SK-N-SH (cell line): ENCODE results near the gene PPHLN1. TPM values are rescaled to one million over a fixed set of nuclear protein-coding genes. Genes with fewer than 3 reads are reported as not detected.

ENCODE experiments used
- CTCF ChIA-PET: fragments of 300-600, 350-600 bp; formaldehyde crosslinking; extraction: SDS; loops from one replicate; lab custom pipeline; 2021; lab: Yijun Ruan, JAX
- POLR2A ChIA-PET: fragments of 350-600 bp; sonication (Branson Sonifier 250); formaldehyde crosslinking; extraction: SDS; loops from one replicate; lab custom pipeline; 2020; ENCODE audit warnings: antibody characterized with exemption, inconsistent platforms; lab: Yijun Ruan, JAX
- DNase-seq: peaks from one replicate; pipeline ENCODE4 v3.0.0; 2012
- H2AFZ ChIP-seq: fragments of 200-600 bp; sonication (generic); 2 replicates; pipeline ENCODE4 v1.8.1; 2016; ENCODE audit warnings: antibody characterized with exemption, mild to moderate bottlenecking, low read depth
- H3F3A ChIP-seq: fragments of 200-600 bp; sonication (generic); replicated peaks from 2 replicates; pipeline ENCODE3; 2016; ENCODE audit warnings: antibody characterized with exemption, mild to moderate bottlenecking; ENCODE audit not compliant: insufficient read depth
- H3K27ac ChIP-seq, 2 experiments: fragments of 200-500 bp in 1 of 2; fragments of 200-600 bp in 1 of 2; sonication (Bioruptor generic) in 1 of 2; sonication (generic), shearing (Covaris generic) in 1 of 2; 2 replicates each; pipeline versions ENCODE4 v1.5.1 to v1.6.1; 2014 to 2016; ENCODE audit warnings: low read depth in 2 of 2, inconsistent platforms in 1 of 2, low read length in 1 of 2, mild to moderate bottlenecking in 1 of 2, mixed read lengths in 1 of 2
- H3K27me3 ChIP-seq: fragments of 200-600 bp; sonication (generic), shearing (Covaris generic); 2 replicates; pipeline ENCODE4 v1.6.1; 2016; ENCODE audit warnings: mixed run types; ENCODE audit not compliant: insufficient read depth
- H3K36me3 ChIP-seq, 2 experiments: fragments of 200-500 bp in 1 of 2; fragments of 200-600 bp in 1 of 2; sonication (Bioruptor generic) in 1 of 2; sonication (generic) in 1 of 2; replicated peaks in 1 of 2; 2 replicates each; pipeline versions ENCODE3 to v1.5.1; 2014 to 2016; ENCODE audit warnings: low read length in 1 of 2, mild to moderate bottlenecking in 1 of 2; ENCODE audit not compliant: insufficient read depth in 2 of 2, control insufficient read depth in 1 of 2
- H3K4me1 ChIP-seq, 2 experiments: fragments of 200-500 bp in 1 of 2; fragments of 200-600 bp in 1 of 2; sonication (Bioruptor generic) in 1 of 2; sonication (generic), shearing (Covaris generic) in 1 of 2; 2 replicates each; pipeline versions ENCODE4 v1.5.1 to v1.6.1; 2014 to 2016; ENCODE audit warnings: low read depth in 1 of 2, low read length in 1 of 2, mixed run types in 1 of 2; ENCODE audit not compliant: insufficient read depth in 2 of 2, control insufficient read depth in 1 of 2
- H3K4me2 ChIP-seq: fragments of 200-600 bp; sonication (generic), shearing (Covaris generic); 2 replicates; pipeline ENCODE4 v1.6.1; 2017; ENCODE audit warnings: mixed run types
- H3K4me3 ChIP-seq, 2 experiments: fragments of 200-500 bp in 1 of 2; fragments of 200-600 bp in 1 of 2; sonication (Bioruptor generic) in 1 of 2; sonication (generic), shearing (Covaris generic) in 1 of 2; 2 replicates each; pipeline versions ENCODE4 v1.5.1 to v1.8.1; 2014 to 2016; ENCODE audit warnings: low read depth in 2 of 2, inconsistent platforms in 1 of 2, low read length in 1 of 2, mild to moderate bottlenecking in 1 of 2, mixed read lengths in 1 of 2, moderate library complexity in 1 of 2
- H3K79me2 ChIP-seq: fragments of 200-600 bp; sonication (generic); 2 replicates; pipeline ENCODE4 v1.8.1; 2017; ENCODE audit warnings: mild to moderate bottlenecking; ENCODE audit not compliant: insufficient read depth
- H3K9ac ChIP-seq: fragments of 200-600 bp; sonication (generic); 2 replicates; pipeline ENCODE4 v1.6.1; 2017; ENCODE audit warnings: mixed run types
- H3K9me2 ChIP-seq: fragments of 200-600 bp; sonication (generic); 2 replicates; pipeline ENCODE4 v1.6.1; 2017; ENCODE audit warnings: mixed run types
- H3K9me3 ChIP-seq: fragments of 200-600 bp; sonication (generic); 2 replicates; pipeline ENCODE4 v1.6.1; 2017; ENCODE audit warnings: mixed run types, mild to moderate bottlenecking, moderate library complexity
- H4K20me1 ChIP-seq: fragments of 200-600 bp; sonication (generic); 2 replicates; pipeline ENCODE4 v1.6.1; 2017; ENCODE audit warnings: mild to moderate bottlenecking, mixed run types; ENCODE audit not compliant: insufficient read depth
- CHD2 ChIP-seq: fragments of 150-350 bp; IDR thresholded peaks from 2 replicates; pipeline ENCODE4 v1.6.1; 2018; ENCODE audit warnings: low read length; ENCODE audit not compliant: partially characterized antibody
- FOSL2 ChIP-seq: IDR thresholded peaks from 2 replicates; pipeline ENCODE4 v1.4.0; 2012; ENCODE audit warnings: low read depth, mild to moderate bottlenecking, moderate library complexity, borderline replicate concordance
- GABPA ChIP-seq: IDR thresholded peaks from 2 replicates; pipeline ENCODE4 v1.4.0; 2012; ENCODE audit warnings: low read depth, mild to moderate bottlenecking
- GATA2 ChIP-seq: sonication (generic); formaldehyde crosslinking; IDR thresholded peaks from 2 replicates; pipeline ENCODE4 v1.5.0; 2020; ENCODE audit warnings: mild to moderate bottlenecking, missing genetic modification reagents
- RAD21 ChIP-seq: IDR thresholded peaks from 2 replicates; pipeline ENCODE4 v1.6.1; 2012; ENCODE audit warnings: mild to moderate bottlenecking, low read length
- WGBS: methylation state at CpG from one replicate; pipeline ENCODE4 v1.1.6; 2017; ENCODE audit warnings: low lambda C conversion rate; 5-methylcytosine and 5-hydroxymethylcytosine counted together
- polyA plus RNA-seq, 3 experiments: library from polyadenylated mRNA; depleted of rRNA; stranded (reverse); fragments of >200 nt; gene quantifications; 2 replicates each; pipeline ENCODE4 v1.2.3, GENCODE V29; 2012
- TF ChIP-seq, protein P1 (sequence below): IDR thresholded peaks from 2 replicates; pipeline ENCODE4; 2012
- TF ChIP-seq, protein P2 (sequence below): fragments of 150-350 bp; IDR thresholded peaks from 2 replicates; pipeline ENCODE4 v1.6.1; 2017; ENCODE audit warnings: antibody characterized with exemption, low read length, low read depth, borderline replicate concordance
- TF ChIP-seq, protein P3 (sequence below): fragments of 200-600 bp; sonication (generic); IDR thresholded peaks from 2 replicates; pipeline ENCODE4 v1.6.1; 2017; ENCODE audit warnings: antibody characterized with exemption, mild to moderate bottlenecking, moderate library complexity
- TF ChIP-seq, protein P4 (sequence below): IDR thresholded peaks from 2 replicates; pipeline ENCODE4 v1.4.0; 2012; ENCODE audit warnings: low read depth

PPHLN1 gene
- polyA plus RNA-seq, 1 of the 3 experiments (the other 2 are of a cell fraction) = 55.4 TPM

DNA sequence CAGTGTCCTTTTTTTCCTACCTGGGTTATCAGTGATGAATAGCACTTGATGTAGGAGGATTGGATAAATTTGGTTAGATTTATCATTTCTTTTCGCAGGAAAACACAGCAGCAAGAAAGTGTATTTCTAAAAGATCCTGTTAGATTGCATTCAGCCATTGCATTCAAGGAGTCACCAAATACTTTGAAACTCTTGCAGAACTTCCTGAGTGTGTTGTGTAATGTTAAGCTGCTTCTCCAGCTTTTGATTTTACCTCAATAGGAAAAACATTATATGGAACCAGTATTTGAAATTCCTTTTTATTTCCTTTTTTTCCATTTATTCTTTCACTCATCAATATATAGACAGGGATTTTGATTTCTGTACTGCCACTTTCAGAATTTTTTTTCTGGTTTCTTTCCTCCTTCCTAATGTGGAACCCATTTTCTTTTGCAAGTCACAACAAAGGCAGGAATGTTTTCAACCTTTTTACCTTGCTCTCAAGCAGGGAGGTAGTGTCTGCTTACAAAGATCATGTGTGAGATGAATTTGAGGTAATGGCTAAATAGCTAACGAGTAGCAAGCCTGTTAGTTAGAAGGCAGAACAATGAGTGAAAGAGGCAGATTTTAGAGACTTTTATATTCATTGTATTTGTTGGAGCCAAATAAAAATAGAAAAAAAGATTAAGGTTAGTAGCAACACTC is 56.2 kb downstream of the PPHLN1 start:
- no peak overlapping the region for H3K27ac ChIP-seq
- no peak for TF ChIP-seq FOSL2
- TF ChIP-seq GABPA = no peak
- no peak for TF ChIP-seq CHD2
- no peak for TF ChIP-seq RAD21
- TF ChIP-seq, protein P1, sequence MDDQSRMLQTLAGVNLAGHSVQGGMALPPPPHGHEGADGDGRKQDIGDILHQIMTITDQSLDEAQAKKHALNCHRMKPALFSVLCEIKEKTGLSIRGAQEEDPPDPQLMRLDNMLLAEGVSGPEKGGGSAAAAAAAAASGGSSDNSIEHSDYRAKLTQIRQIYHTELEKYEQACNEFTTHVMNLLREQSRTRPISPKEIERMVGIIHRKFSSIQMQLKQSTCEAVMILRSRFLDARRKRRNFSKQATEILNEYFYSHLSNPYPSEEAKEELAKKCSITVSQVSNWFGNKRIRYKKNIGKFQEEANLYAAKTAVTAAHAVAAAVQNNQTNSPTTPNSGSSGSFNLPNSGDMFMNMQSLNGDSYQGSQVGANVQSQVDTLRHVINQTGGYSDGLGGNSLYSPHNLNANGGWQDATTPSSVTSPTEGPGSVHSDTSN = no peak
- TF ChIP-seq, all 33 proteins: peak for 0
- no peak for DNase-seq
- no peak overlapping the region for H2AFZ ChIP-seq
- H3K4me1 ChIP-seq = no peaks in the 10 kb centered on the region
- H4K20me1 ChIP-seq = no peaks in the 10 kb centered on the region
- POLR2A ChIA-PET = no interaction called here
- no peak overlapping the region for H3K4me3 ChIP-seq
- WGBS = 100% methylated on average over 2 of the region's 2 CpGs
- H3K36me3 ChIP-seq = peaks cover 29 to 30% of the 10 kb centered on the region in 2 experiments
- H3K9me3 ChIP-seq = no peaks in the 10 kb centered on the region
- H3K4me2 ChIP-seq = no peak overlapping the region
- no peaks in the 10 kb centered on the region for H3K9me2 ChIP-seq
- H3K79me2 ChIP-seq = peaks cover 11% of the 10 kb centered on the region; the same call in 1 of the 2 replicates
- H3K27me3 ChIP-seq = no peaks in the 10 kb centered on the region
- no peak overlapping the region for H3K9ac ChIP-seq
- H3F3A ChIP-seq = no peaks in the 10 kb centered on the region
- CTCF ChIA-PET = interaction anchor here (3.4 kb wide), 1 partner anchor 10 kb away, joined by 16 read pairs; no protein-coding TSS in a partner anchor

DNA sequence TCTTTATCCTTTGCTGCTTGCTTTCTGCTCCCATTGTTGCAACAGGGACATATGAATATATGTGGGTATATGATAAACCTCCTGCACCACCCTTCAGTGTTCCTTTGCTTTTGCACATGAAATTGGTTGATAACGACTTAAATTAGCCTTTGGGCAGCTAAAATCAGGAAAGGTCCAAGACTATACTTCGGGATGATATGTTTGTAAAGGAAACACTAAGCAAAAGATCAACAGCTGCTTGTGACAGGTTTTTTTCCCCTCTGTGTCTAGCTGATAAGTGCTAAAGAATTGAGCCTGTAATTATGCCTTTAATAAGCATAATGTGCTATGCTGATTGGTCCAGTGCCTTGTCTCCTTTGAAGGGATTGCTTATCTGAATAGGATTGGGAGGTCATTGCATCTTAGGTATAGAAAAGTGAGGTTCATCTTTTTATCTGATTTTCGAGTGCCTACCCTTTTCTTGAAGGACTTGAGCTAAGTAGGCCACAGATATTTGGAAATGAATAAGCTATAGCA is 59.4 kb downstream of the PPHLN1 start:
- H3K4me2 ChIP-seq = no peak overlapping the region
- ChIA-PET CTCF (interaction anchor here (1.9 kb wide), 1 partner anchor 14 kb away, joined by 16 read pairs; no protein-coding TSS in a partner anchor), POLR2A (no interaction called here)
- no peaks in the 10 kb centered on the region for H3K9me2 ChIP-seq
- H3K79me2 ChIP-seq = peaks cover 14% of the 10 kb centered on the region
- no peaks in the 10 kb centered on the region for H3F3A ChIP-seq
- H3K9me3 ChIP-seq = no peaks in the 10 kb centered on the region
- H3K4me3 ChIP-seq = no peak overlapping the region
- TF ChIP-seq, protein P2, sequence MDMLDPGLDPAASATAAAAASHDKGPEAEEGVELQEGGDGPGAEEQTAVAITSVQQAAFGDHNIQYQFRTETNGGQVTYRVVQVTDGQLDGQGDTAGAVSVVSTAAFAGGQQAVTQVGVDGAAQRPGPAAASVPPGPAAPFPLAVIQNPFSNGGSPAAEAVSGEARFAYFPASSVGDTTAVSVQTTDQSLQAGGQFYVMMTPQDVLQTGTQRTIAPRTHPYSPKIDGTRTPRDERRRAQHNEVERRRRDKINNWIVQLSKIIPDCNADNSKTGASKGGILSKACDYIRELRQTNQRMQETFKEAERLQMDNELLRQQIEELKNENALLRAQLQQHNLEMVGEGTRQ = no peak
- TF ChIP-seq, protein P1 = no peak
- TF ChIP-seq, protein P3, sequence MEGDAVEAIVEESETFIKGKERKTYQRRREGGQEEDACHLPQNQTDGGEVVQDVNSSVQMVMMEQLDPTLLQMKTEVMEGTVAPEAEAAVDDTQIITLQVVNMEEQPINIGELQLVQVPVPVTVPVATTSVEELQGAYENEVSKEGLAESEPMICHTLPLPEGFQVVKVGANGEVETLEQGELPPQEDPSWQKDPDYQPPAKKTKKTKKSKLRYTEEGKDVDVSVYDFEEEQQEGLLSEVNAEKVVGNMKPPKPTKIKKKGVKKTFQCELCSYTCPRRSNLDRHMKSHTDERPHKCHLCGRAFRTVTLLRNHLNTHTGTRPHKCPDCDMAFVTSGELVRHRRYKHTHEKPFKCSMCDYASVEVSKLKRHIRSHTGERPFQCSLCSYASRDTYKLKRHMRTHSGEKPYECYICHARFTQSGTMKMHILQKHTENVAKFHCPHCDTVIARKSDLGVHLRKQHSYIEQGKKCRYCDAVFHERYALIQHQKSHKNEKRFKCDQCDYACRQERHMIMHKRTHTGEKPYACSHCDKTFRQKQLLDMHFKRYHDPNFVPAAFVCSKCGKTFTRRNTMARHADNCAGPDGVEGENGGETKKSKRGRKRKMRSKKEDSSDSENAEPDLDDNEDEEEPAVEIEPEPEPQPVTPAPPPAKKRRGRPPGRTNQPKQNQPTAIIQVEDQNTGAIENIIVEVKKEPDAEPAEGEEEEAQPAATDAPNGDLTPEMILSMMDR = no peak
- TF ChIP-seq RAD21 (no peak), GATA2 (no peak)
- TF ChIP-seq, protein P4, sequence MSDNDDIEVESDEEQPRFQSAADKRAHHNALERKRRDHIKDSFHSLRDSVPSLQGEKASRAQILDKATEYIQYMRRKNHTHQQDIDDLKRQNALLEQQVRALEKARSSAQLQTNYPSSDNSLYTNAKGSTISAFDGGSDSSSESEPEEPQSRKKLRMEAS = no peak
- H3K36me3 ChIP-seq = peaks cover 25 to 28% of the 10 kb centered on the region in 2 experiments
- H4K20me1 ChIP-seq = no peaks in the 10 kb centered on the region
- no peak overlapping the region for H3K9ac ChIP-seq
- 81% methylated on average over 3 of the region's 3 CpGs for WGBS
- H3K27ac ChIP-seq = no peak overlapping the region
- H2AFZ ChIP-seq = no peak overlapping the region
- DNase-seq = no peak
- no peaks in the 10 kb centered on the region for H3K27me3 ChIP-seq
- no peaks in the 10 kb centered on the region for H3K4me1 ChIP-seq
